HG03196 (cell line): ENCODE measurements around the gene ERCC1.
"Not testable (repeated sequence)": the region's sequence is repeated elsewhere in the genome, so short reads cannot be mapped to it uniquely, and the experiment has no call there.

Experiments
- ATAC-seq: cut with Tn5 transposase; IDR thresholded peaks from one replicate; pipeline ENCODE4 v1.9.1; 2021; ENCODE audit not compliant: unreplicated experiment

ERCC1 gene

DNA sequence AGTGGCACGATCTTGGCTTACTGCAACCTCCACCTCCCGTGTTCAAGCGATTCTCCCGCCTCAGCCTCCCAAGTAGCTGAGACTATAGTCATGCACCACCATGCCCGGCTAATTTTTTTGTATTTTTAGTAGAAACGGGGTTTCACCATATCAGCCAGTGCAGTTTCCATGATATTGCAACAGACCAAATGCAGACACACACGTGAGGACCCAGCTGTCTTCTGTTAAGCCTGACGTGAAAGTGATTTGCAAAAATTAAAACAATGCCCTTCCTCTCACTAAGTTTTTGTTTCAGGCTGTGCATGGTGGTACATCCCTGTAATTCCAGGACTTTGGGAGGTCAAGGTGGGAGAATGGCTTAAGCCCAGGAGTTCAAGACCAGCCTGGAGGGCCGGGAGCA is 7.3 kb upstream of the ERCC1 start:
- not testable (repeated sequence) for ATAC-seq

DNA sequence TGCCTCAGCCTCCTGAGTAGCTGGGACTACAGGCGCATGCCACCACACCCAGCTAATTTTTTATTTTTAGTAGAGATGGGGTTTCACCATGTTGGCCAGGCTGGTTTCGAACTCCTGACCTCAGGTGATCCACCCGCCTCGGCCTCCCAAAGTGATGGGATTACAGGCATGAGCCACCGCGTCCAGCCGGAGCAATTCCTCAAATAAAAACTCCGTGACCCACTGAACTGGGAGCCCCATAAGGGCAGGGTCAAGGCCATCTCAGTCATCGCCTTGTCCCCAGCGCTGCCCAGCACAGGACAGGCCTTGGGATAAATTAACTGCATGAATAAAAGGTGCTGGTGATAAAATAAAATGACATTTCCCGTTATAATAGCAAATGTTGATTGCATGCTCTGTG is 6.2 kb upstream of the ERCC1 start:
- ATAC-seq, result not testable (repeated sequence)

DNA sequence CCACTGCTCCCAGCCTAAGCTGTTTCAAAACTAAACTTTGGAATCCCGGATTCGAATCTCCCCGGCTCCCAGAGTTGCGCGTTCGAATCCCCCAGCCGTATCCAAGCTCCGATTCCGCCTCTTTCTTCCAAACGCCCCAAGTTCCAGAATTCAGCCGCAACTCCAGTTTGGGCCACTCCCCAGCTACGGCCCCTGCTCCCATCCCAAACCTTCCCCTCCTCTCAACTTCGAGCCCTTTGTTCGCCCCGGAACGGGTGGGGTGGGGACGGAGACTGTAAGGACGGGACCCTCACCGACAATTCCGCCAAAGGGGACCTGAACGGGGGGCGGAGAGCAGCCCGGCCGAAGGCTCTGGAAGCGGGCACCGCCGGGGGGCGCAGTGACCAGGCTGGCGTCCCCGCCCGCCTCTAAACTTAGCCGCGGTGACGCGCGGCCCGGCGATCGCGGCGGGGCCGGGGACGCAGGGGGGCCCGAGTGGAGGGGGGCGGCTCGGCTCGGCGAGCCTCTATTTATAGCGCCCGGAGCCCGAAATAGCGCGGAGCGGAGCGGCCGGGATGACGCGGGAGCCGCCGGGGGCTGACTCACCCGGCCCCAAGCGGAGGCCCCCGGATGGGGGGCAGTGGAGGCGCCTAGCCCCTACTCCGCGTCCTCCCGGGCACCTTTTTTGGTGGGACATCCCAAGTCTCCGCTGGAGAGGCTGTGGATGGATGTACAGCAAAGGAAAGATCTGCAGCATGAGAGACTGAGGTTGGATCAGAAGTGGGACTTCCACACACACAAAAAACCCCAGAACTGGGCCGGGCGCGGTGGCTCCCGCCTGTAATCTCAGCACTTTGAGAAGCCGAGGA is 4.9 kb upstream of the ERCC1 start:
- ATAC-seq, result no peak

DNA sequence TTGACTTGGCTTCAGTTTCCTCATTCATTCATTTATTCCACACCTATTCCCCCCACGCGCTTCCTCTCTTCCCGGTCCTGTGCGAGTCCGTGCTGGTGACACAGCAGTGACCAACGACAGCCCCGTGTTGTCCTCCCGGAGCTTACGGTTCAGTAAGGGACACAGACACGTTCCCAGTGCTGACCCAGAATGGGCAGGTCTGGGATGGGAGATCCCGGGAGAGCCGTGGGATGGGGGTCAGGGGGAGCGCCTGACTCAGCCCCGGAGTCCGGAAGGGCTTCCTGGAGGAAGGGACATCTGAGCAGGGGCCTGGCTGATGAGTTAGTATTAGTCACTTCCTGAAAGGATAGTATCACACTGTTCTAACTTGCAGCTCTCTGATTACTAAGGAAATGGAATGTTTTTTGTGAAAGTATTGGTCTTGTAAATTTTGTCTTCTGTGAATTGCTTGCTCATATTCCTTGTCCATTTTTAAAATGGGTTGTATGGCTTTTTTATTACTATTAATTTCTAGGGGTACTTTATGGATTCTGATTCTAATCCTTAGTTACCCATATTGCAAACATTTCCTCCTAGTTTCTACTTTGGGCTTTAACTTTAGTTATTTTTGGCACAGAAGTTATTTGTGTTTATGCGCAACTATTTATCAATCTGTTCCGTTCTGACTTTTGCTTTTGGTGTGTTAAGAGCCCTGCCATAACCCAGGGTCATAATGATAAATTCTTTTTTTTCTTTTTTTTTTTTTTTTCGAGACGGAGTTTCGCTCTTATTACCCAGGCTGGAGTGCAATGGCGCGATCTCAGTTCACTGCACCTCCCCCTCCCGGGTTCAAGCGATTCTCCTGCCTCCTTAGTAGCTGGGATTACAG is 708 bp upstream of the ERCC1 start:
- ATAC-seq, result no peak

DNA sequence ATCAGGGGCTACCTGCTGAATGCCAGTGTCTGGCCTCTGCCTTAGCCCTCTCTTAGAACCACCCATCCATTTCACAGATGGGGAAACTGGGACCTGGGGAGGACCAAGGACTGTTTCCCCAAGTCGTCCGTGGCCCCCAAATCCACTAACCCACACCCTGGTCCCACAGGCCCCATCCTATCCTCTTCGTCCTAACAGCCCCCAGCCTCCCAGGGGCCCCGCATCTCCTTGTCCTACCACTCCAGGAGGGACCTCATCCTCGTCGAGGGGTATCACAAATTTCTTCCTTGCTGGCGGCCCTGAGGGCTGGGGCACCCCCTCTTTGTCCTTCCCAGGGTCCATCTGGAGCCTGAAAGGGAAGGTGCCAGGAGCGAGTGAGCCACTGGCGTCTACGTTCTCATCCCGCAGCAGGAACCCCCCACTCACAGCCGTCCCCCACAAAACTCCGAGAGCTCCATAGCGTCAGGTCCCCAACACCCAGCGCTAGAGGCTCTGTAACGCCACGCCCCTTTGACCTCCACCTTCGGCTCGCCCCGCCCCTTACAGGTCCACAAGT is 606 bp downstream of the ERCC1 start:
- no peak for ATAC-seq

DNA sequence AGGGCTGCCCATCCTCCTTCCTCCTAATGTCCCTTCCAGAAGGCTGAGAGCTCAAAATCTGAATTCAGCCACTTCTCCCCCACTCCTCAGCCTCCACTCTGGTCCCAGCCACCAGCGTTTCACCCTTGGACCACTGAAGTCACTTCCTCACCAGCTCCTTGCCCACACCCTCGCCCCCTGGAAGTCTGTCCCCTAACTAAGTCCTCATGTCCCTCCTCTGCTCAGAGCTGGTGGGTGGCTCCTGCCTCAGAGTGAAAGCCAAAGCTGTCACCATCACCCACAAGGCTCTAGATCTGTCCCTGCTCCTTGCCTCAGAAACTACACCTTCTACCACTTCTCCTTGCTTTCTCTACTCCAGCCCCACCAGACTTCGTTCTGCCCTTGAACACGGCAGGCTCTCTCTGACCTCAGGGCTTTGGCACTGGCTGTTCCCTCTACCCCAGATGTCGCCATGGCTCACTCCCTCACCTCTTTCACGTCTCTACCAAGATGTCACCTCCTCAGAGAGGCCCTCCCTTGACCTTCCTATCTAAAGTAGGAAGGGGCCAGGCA is 1.7 kb downstream of the ERCC1 start:
- no peak for ATAC-seq

DNA sequence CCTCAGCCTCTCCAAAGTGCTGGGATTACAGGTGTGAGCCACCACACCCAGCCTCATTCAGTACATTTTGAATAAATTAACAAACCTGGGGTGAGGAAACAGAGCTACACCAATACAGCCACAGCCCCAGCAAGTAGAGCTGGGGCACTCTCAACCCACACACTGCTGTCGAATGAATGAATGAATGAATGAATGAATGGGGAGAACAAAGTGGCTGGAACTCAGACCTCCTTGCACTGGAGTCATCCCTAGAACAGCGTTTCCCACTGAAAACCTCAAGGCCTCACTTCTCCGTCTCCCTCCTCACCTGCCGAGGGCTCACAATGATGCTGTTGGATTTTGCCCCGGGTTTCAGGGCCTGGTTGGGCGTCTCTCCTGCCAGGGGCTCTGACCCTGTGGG is 2.8 kb downstream of the ERCC1 start:
- ATAC-seq, result no peak

DNA sequence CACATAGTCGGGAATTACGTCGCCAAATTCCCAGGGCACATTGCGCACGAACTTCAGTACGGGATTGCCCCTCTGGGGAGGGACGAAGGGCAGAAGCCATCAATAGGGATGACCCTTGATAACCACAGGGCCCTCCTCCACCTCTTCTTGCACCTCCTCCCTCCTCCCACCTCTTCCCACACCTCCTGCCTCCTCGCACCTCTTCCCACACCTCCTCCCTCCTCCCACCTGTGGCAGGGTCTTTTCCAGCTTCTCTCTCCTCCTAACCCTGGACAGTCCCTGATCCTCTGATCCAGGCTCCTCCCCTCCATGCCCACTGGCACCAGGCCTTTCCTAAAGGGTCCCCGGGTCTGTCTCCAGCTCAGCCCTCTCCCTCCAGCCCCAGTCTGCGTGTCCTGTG is 3.4 kb downstream of the ERCC1 start:
- no peak for ATAC-seq

DNA sequence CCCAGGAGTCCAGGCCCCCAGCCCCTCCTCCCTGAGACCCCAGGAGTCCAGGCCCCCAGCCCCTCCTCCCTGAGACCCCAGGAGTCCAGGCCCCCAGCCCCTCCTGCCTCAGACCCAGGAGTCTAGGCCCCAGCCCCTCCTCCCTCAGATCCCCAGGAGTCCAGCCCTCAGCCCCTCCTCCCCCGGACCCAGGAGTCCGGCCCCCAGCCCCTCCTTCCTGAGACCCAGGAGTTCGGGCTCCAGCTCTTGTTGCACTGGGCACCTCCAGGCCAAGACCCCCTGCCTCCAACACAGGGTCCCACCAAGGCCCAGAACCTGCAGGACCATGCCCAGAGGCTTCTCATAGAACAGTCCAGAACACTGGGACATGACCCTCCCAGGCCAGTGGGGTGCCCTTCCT is 3.8 kb downstream of the ERCC1 start:
- ATAC-seq, result no peak

DNA sequence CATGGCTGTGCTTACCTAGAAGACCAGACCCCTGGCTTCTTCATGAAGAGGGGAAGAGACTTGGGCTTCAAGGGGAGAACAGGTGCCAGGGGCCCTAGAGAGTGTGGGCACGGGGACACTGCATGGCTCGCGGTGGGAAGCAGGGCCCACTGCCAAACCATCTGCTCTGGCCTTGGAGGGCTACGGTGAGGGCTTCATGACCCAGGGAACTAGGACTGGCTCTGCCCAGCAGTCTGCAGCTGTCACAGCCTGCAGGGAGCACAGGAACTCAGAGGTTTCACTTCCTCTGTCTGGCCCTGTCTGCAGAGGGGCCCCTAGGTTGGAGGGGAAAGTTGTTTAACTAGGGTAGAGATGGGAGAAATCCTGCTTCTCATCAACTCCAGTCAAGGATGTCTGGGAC is 4.3 kb downstream of the ERCC1 start:
- ATAC-seq, result peak; percentile 41

DNA sequence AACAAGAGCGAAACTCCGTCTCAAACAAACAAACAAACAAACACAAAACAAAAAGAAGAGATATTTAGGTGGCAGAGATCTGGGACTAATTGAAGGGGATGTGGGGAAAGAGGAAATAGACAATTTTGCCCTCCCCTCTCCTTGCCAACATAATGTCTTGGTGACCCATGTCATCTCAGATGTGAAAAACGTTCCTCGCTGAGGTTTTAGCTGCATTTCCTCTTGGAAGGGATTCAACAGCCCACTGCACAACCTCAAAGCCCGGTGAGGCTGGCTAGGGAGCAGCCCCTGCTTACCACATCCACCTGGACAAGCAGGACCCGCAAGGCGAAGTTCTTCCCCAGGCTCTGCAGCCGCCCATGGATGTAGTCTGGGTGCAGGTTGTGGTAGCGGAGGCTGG is 4.9 kb downstream of the ERCC1 start:
- ATAC-seq, result no peak

DNA sequence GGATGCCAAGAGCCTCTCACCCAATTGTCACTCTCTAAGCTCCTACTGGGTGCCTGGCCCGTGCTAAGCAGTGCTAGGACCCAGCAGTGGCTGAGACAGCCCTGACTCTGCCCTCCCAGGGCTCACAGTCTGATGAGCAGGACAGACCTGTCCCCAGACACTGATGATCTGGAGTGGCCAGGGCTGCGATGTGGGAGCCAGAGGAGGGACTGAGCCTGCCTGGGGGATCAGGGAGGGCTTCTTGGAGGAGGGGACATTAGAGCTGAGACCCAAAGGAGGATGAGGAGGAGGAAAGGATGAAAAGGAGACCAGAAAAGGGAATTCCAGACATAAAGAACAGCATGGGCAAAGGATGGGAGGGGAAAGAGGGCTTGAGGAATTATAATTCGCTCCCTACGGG is 6.6 kb downstream of the ERCC1 start:
- no peak for ATAC-seq

DNA sequence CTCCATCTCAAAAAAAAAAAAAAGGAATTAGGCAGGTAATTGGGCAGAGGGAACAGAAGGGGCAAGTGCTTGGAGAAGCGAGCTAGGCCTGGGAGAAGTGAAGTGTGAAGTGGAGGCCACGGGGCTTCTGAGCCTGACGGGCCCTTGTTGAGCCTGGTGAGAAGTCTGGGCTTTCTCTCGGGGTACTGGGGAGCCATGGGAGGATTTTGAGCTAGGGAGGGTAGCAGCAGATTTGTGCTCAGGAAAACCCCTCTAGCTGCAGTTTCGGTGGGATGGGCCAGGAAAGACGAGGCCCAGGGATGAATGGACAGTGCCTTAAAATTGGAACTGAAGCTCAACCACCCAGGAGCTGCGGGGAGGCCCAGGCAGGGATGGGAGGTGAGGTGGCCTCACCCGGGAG is 9.2 kb downstream of the ERCC1 start:
- ATAC-seq, result no peak

DNA sequence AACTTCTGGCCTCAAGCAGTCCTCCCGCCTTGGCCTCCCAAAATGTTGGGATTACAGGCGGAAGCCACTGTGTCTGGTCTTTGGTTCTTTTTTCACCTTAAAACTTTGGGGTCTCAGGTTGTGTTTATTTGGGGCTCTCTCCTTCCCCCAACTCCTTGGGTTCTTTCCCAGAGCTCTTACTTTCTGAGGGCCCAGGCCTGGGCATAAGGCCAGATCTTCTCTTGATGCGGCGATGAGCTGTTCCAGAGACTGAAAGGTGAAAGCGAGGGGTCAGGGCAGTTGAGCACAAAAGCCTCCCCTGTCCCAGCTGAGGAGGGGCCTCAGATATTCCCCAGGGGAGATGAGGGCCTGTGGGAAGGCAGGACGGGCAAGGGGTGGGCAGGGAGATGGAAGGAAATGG is 10.2 kb downstream of the ERCC1 start:
- ATAC-seq, result no peak

DNA sequence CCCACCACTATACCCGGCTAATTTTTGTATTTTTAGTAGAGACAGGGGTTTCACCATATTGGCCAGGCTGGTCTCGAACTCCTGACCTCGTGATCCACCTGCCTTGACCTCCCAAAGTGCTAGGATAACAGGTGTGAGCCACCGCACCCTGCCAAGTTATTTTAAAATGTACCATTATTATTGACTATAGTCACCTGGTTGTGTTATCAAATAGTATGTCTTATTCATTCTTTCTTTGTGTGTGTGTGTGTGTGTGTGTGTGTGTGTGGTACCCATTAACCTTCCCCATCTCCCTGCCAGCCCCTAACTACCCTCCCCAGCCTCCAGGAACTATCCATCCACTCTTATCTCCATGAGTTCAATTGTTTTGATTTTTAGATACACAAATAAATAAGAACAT is 13.4 kb downstream of the ERCC1 start:
- not testable (repeated sequence) for ATAC-seq

DNA sequence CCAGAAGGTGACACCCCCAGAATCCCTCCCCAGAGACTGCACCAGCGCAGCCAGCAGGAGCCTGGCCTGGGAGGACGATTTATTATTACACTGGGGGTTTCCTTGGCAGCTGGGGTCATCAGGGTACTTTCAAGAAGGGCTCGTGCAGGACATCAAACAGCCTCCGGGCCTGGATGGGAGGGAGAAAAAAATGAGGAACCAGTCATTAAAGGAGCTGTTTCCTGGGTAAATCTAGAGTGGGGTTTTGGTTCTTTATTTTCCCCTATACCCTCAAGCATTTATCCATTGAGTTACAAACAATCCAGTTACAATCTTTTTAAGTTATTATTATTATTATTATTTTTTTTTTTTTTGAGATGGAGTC is 14.2 kb downstream of the ERCC1 start:
- ATAC-seq, result no peak

DNA sequence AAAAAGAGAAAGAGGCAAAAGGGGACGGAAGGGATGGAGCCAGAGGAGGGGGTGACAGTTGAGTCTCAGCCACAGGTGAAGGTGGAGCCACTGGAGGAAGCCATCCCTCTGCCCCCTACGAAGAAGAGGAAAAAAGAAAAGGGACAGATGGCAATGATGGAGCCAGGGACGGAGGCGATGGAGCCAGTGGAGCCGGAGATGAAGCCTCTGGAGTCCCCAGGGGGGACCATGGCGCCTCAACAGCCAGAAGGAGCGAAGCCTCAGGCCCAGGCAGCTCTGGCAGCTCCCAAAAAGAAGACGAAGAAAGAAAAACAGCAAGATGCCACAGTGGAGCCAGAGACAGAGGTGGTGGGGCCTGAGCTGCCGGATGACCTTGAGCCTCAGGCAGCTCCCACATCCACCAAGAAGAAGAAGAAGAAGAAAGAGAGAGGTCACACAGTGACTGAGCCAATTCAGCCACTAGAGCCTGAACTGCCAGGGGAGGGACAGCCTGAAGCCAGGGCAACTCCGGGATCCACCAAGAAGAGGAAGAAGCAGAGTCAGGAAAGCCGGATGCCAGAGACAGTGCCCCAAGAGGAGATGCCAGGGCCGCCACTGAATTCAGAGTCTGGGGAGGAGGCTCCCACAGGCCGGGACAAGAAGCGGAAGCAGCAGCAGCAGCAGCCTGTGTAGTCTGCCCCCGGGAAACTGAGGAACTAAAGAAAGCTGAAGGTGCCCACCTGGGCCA is 14.7 kb downstream of the ERCC1 start:
- no peak for ATAC-seq

DNA sequence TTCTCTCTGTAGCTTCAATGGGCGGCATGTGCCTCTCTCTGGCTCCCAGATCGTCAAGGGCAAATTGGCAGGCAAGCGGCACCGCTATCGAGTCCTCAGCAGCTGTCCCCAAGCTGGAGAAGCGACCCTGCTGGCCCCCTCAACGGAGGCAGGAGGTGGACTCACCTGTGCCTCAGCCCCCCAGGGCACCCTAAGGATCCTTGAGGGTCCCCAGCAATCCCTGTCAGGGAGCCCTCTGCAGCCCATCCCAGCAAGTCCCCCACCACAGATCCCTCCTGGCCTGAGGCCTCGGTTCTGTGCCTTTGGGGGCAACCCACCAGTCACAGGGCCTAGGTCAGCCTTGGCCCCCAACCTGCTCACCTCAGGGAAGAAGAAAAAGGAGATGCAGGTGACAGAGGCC is 15.6 kb downstream of the ERCC1 start:
- ATAC-seq, result no peak

DNA sequence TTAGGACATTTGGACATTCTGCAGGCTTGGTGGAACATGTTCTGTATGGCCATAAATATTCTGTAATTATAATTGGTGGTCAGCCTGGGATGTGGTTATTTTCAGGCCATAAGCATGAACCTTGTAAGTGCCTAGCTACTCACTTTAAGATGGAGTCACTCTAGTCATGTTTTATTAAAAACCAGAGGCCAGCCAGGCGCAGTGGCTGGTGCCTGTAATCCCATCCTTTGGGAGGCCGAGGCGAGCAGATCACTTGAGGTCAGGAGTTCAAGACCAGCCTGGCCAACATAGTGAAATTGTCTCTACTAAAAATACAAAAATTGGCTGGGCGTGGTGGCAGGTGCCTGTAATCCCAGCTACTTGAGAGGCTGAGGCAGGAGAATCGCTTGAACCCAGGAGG is 16.1 kb downstream of the ERCC1 start:
- ATAC-seq, result not testable (repeated sequence)

DNA sequence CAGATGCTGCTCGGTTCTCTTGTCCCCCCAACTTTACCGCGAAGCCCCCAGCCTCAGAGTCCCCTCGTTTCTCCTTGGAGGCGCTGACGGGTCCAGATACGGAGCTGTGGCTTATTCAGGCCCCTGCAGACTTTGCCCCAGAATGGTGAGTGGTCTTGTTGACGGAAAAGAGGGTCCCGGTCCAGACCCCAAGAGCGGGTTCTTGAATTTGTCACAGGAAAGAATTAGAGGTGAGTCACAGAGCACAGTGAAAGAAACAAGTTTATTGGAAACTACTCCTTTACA is 16.7 kb downstream of the ERCC1 start:
- no peak for ATAC-seq
